HG03025 (cell line): Measurements from ENCODE around the gene LGR6.
"Not testable (repeated sequence)": the region's sequence is repeated elsewhere in the genome, so short reads cannot be mapped to it uniquely, and the experiment has no call there.

Experiments used
- ATAC-seq: cut with Tn5 transposase; IDR thresholded peaks from one replicate; pipeline ENCODE4 v1.9.1; 2021; ENCODE audit warnings: mild to moderate bottlenecking, moderate library complexity; ENCODE audit not compliant: unreplicated experiment, low FRiP score

The LGR6 gene

DNA sequence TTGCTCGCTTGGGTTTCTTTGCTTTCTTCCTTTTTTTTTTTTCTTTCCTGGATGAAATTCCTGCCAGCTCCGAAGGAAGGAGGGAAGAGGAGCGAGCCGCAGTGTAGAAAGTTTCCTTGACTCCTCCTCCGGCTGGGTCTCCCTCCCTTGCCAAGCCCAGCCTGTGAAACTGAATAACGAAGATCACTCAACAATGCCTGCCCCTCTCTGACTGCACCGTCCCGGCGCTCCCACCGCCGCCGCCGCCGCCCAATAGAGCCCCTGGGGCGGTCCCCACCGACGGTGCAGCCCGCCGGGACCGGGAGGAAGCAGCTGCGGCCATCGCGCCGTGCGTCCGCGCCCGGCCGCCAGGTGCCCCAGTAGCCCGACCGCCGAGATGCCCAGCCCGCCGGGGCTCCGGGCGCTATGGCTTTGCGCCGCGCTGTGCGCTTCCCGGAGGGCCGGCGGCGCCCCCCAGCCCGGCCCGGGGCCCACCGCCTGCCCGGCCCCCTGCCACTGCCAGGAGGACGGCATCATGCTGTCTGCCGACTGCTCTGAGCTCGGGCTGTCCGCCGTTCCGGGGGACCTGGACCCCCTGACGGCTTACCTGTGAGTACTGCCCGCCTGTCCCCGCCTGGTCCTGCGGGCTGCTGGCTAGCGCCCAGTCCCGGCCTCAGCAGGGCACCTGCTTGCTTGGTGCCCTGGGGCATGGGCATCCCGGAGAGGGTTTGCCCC lies at the start of gene LGR6:
Gene LGR6 (plus strand): TSS at position 186 of the 714 bp plus-strand sequence. CDS start 191 bp downstream, at position 377.
- no peak for ATAC-seq

DNA sequence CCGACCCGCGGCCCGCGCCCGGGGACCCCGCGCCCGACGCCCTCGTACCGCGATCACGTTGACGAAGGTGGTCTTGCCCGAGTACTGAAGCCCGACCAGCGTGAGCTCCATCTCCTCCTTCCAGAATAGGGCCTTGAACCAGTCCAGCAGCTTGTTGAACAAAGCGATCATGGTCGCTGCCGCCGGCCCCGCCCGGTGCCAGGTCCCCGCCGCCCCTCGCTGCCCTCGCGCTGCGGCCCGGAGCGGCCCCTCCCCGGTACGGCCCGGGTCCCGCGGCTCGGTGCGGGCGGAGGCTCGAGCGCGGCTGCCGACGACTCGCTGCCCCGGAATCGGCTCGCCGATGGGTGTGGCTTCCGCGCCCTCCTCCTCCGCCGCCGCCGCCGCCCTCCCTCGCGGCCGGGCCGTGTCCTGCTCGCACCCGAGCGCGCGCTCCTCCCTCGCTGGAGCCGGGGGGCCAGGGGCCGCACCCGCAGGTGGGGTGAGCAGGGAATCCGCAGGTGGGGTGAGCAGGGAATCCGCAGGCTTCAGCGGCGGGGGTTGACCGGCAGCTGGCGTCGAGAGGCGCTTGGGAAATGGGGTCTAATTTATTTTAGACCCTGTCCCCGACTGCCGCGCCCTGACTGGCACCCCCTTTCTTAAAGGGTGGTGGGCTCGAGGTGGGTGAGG lies 49.1 kb upstream of the LGR6 start, which contains the start of gene ARL8A:
Gene ARL8A (minus strand): TSS at position 336 of the 666 bp plus-strand sequence. CDS start 165 bp downstream, at position 171.
- ATAC-seq = no peak

GRCh38 chr1:202145068-202145743 lies 48.4 kb upstream of the LGR6 start:
- ATAC-seq = no peak

GRCh38 chr1:202145744-202146140 lies 47.9 kb upstream of the LGR6 start:
- ATAC-seq = not testable (repeated sequence)

GRCh38 chr1:202146279-202146678 lies 47.3 kb upstream of the LGR6 start:
- no peak for ATAC-seq

DNA sequence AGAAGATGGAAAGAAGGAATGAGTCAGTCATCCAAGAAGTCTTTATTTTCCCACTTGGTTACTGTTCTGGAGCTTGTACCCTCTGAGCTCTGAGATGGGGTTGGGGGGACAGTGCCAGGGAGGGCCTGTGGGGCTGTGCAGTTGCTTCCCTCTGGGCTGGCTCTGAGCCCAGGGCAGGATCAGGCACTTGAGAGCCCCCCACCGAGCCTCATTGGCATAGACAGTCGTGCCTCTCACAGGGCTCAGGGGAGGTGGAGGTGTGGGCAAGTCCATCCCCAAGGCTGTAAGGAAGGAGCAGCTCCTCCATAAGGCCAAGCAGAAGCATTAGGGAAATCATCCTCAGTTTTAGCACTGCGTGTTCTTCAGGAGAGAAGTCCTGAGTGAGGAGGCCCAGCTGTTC lies 46.6 kb upstream of the LGR6 start:
- no peak for ATAC-seq

DNA sequence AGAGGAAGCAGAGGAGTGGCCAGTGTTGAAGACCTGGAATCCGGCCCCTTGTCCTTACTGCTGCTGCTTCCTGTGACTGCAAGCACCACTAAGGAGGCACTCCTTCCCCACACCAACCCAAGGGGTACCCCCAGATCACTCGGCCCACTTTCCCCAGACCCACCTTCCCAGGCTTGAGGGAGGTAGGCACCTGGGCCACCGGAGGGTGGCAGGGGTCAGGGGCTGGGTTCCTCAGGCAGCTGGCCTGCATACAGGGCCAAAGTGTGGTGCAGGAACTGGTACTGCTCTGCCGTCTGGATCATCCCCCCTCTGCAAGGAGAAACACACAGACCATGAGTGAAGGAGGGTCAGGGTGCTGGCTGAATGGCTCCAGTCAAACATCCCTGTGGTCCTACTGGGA lies 45.2 kb upstream of the LGR6 start:
- no peak for ATAC-seq

- ATAC-seq = no peak
Measured at GRCh38 chr1:202149566-202149965, 44.0 kb upstream of the LGR6 start.

GRCh38 chr1:202150187-202150586 lies 43.4 kb upstream of the LGR6 start:
- ATAC-seq = no peak

- ATAC-seq = no peak
Measured at GRCh38 chr1:202150602-202151001, 43.0 kb upstream of the LGR6 start.

DNA sequence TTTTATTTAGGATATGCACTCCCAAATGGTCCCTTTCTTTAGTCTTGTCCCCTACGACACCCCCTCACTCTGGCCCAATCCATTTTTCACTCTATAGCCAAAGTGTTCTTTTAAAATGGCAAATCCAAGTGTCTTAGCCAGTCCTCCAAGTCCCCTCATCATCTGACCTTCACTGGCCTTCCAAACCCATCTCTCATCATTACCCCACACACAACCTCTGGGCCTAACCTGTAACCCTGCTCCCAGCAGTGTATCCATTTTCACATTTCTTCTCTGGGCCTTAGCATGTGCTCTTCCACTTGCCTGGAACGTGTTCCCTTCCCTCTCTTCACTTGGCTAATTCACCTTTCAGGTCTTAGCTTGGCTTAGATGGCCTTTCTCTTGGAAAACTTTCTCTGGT lies 42.6 kb upstream of the LGR6 start:
- ATAC-seq = no peak

GRCh38 chr1:202152399-202152798 lies 41.2 kb upstream of the LGR6 start:
- no peak for ATAC-seq

DNA sequence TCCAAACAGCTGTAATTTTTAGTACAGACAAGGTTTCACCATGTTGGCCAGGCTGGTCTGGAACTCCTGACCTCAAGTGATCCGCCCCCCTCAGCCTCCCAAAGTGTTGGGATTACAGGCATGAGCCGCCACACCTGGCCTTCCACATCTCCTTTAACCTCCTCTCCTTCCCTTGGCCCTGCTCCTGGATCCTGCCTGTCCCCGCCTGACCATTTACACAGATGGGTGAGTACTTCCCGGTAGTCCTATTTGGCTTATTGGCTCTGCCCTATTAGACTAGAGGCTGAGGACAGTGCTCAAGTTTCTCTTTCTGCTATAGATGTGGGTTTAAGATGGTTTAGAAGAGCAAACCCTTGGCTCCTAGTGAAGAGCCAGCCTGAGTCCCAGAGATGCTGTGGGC lies 40.3 kb upstream of the LGR6 start:
- no peak for ATAC-seq

- no peak for ATAC-seq
Measured at GRCh38 chr1:202154148-202154765, 39.3 kb upstream of the LGR6 start.

GRCh38 chr1:202154766-202155477 lies 38.7 kb upstream of the LGR6 start:
- no peak for ATAC-seq

- ATAC-seq = no peak
Measured at GRCh38 chr1:202155478-202156021, 38.0 kb upstream of the LGR6 start.

GRCh38 chr1:202156590-202156989 lies 37.0 kb upstream of the LGR6 start:
- no peak for ATAC-seq

DNA sequence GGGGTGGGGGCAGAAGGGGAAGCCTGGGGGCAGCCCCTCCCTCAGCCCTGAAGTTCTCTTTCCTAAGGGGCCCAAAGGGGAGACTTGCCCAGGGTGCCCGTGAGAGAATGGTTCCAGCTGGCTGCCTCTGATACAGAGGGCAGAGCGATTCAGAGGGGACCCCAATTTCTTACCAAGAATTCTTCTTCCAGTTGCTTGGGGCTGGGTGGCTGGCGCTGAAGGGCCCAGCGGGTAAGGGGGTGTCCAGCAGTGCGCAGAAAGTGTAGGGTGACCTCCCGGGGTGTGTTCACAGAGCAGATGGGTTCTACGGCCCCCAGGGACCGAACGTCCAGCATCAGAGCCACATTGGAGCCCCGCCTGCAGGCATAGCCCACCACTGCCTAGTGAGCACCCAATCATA lies 35.7 kb upstream of the LGR6 start:
- ATAC-seq = no peak

DNA sequence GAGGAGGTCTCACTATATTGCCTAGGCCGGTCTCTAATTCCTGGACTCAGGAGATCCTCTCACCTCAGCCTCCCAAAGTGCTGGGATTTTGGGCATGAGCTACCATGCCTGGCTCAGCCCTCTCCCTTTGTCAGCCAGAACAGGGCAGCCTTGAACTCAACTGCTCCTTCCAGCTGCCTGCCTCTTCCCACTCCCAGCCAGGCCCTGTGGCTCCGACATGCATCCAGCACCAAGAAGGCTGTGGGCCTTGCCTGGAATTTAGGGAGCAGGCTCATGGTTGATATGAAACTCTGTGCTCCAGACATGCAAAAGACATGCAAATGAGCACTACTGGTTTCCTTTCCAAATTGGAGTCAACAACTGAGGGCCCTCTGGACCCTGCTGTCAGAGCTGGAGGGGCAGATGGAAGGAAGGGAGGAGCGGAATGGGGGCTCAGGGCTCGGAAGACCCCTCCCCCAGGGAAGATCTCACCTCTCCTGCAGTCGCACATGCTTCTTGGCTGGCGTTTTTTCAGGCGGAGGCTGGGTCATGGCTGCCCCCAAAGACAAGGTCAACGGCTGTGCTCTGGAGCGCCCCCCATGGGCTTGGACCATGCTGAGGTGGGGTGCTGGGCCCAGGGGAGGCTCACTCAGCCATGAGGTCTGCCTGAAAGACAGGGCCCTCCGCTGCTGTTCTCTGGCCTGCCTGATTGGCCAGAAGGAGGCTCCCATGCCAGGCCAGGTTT lies 34.6 kb upstream of the LGR6 start:
- ATAC-seq = no peak
